ENCODE measurements around the gene TMEM225B.

- no peak for TF ChIP-seq RAD21 (IDR thresholded peaks at IDR 0.05; ENCODE audit: low read length)
- TF ChIP-seq POLR2A (IDR thresholded peaks at IDR 0.05; ENCODE audit: low read depth, low read length) = no peak
- no peak for TF ChIP-seq CTCF (conservative IDR thresholded peaks at IDR 0.05; ENCODE audit: low read depth, low read length)
- TF ChIP-seq SMC3 (IDR thresholded peaks at IDR 0.05; ENCODE audit: low read depth, low read length) = no peak
- no peak for TF ChIP-seq ELK1 (IDR thresholded peaks at IDR 0.05; ENCODE audit: borderline replicate concordance, low read depth, low read length)
- no peak for TF ChIP-seq RCOR1 (IDR thresholded peaks at IDR 0.05; ENCODE audit: insufficient replicate concordance, low read length)
- no peak for TF ChIP-seq CHD1 (IDR thresholded peaks at IDR 0.05; ENCODE audit: low read depth, low read length)
- no peak for TF ChIP-seq FOS (IDR thresholded peaks at IDR 0.05; ENCODE audit: low read depth, low read length)
- TF ChIP-seq MAFK (IDR thresholded peaks at IDR 0.05; ENCODE audit: low read depth, low read length) = no peak
- TF ChIP-seq RFX5 (IDR thresholded peaks at IDR 0.05; ENCODE audit: low read depth, low read length) = no peak
Measured at GRCh38 chr7:99560834-99561736, 37.0 kb upstream of the TMEM225B start.

All from IMR-90 (cell line).